GM21576 (cell line): ENCODE data around the gene TMEM120B.
"Not testable (repeated sequence)": the region's sequence is repeated elsewhere in the genome, so short reads cannot be mapped to it uniquely, and the experiment has no call there.

Experiments
- ATAC-seq: cut with Tn5 transposase; IDR thresholded peaks from one replicate; pipeline ENCODE4 v1.9.1; 2021; ENCODE audit warnings: mild to moderate bottlenecking, moderate library complexity; ENCODE audit not compliant: unreplicated experiment

The TMEM120B gene

GRCh38 chr12:121790785-121791184 lies 78.2 kb downstream of the TMEM120B start:
- ATAC-seq = not testable (repeated sequence)

- no peak for ATAC-seq
Observed at GRCh38 chr12:121791671-121792551, 79.4 kb downstream of the TMEM120B start.

GRCh38 chr12:121792607-121793439 lies 80.3 kb downstream of the TMEM120B start:
- no peak for ATAC-seq

DNA sequence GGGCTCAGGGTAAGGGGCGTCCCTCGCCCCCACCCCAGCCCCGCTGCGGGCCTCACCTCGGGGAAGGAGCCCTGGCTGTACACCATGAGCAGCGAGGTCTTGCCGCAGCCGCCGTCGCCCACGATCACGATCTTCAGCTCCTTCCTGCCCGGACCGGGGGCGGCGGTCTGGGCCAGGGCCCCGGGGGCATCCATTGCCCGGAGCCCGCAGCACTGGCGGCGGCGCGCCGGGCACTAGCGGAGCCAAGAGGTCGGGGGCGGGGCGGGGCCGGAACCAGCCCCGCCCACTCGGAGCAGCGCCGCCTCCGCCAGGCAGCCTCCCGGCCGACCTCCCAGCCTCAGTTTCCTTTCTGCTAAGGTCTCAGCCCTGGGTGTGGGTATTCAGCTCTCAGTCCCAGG lies 80.9 kb downstream of the TMEM120B start, which contains the start of gene RHOF:
RHOF (minus strand) TSS at position 249 of the 398 bp plus-strand sequence; CDS start at position 194, 55 bp downstream.
- no peak for ATAC-seq

DNA sequence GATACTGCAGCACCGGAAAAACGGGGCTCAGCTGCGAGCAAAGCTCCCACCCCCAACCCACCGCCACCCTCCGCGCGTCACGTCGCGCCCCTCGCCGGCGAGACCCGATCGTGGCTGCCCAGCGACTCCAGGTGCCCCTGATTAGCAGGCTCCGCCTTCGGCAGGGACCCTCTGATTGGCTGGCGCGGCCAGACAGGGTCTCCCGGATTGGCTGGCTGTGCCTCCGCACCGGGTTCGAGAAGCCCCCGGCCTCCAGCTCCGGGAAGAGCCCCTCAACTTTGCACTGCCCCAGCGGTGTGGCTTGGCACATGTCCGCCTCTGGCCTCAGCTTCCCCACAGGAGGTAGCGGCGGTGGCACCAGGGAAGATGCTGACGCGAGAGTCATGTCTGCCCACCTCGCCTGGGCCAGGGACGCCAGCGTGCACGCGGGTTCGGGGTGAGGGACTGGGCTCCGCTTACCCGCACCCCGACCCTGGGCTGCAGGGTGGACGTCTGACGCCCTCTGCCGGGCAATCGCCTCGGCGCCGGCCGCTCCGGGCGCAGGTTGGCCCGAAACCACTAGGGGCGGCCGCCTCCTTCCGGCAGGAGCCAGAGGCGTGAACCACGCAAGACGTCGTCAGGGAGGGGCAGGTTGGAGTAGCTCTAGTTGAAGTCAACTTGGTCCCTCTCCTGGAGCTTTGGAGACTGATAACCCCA lies 81.4 kb downstream of the TMEM120B start:
- peak; percentile 39 for ATAC-seq

GRCh38 chr12:121794534-121795033 lies 82.0 kb downstream of the TMEM120B start:
- peak; percentile 1 for ATAC-seq

- peak; percentile 24 for ATAC-seq
Observed at GRCh38 chr12:121795034-121795968, 82.7 kb downstream of the TMEM120B start.

DNA sequence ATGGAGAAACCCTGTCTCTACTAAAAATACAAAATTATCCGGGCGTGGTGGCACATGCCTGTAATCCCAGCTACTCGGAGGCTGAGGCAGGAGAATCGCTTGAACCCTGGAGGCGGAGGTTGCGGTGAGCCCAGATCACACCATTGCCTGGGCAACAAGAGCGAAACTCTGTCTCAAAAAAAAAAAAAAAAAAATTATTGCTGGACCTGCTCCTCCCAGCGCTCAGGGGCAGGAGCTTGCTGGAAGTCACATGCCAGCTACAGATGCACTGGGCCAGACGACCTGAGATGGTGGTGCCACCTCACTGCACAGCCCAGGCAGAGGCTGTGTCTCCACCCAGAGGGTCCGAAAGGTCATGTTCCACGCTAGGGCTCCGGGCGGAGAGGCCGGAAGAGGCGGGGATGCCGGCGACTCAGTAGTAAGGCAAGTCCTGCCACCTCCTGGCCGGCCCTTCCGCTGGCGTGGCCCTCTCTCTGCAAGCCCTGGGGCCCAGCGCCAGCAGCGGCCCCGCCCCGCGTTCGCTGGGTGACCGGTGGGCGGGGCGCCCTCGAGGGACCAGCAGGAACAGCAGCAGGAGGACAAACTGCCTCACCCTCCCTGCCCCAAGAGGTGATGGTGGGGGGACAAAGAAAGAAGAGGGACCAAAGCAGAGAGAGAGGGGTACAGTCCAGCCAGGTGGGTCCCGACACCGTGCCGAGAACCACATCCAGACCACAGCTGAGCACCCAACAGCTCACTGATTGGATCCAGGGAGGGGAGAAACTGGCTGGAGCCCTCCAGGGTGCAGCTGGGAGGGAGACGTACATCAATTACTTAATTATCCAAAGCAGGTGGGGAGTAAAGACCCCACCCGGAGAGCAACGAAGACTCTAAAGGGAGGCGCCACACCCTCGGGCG lies 84.6 kb downstream of the TMEM120B start:
- ATAC-seq = no peak

- no peak for ATAC-seq
Observed at GRCh38 chr12:121797937-121798786, 85.6 kb downstream of the TMEM120B start.

GRCh38 chr12:121798787-121799155 lies 86.2 kb downstream of the TMEM120B start:
- ATAC-seq = no peak

DNA sequence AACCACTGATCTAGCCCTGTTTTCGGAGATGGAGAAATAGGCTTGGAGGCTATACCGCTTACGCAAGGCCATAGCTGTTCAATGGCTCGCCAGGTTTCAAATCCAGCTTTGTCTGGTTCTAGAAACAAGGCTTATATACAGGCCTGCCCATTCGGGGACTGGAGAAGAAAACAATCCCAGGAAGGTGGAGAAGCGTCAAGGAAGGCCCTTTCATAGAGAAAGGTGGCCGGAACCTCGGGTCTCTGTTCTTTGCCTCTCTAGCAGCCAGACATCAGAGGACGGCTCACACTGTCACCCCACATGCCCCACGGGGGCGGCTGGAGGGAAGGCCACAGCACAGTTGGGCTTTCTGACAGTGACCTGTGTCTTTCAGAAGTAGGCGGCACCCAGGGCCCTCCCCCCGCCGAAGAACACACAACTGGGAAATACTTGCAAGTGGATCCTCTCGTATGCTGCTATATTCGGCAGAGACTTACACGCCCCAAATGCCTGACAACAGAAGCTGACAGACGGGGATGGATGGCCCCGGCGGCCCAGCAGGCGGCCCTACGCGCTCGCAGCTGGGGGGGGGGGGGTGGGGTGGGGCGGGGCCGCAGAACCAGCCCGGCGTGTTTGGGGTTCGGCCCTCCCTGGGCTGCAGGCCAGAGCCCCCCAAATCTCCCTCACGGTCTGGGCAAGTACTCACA lies 86.7 kb downstream of the TMEM120B start:
- ATAC-seq = no peak

DNA sequence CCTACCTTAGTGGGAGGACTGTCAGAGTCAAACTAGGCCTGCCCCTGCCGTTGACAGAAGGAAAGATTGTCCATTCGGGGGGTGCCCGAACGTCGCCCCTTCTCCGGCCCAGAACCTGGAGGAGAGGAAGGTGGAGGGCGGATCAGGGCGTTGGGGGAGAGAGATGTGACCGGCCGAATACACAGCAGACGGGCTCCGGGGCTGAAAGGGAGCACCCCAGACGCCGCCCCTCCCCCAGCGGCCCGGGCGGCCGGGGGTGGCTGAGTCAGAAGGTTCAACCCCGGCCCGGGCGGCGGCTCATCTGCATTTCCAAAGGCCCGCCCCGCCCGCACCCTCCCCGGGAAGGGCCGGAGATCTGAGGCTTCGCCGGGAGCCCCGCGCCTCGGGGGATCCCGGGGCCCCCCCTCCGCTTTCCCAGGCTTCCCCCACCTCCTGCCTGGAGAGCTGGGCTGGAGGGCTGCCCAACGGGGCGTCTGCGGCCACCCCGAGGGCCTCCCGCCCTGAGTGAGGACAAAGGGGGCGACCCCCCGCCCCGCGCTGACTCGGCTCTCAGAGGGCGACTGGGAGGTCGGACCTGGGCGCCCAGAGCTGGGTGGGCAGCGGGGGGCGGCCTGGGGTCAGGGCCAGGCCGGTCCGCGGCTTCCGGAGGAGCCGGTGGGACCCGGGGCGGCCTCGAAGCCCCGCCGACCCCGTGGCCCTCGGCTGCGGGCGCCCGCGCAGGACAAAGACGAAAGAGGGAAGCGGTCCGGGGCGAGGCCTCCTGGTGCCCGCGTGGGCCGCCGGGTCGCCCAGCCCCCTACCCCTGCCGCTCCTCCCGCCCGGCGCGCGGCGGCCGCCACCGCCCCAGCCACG lies 87.5 kb downstream of the TMEM120B start:
- ATAC-seq = no peak

DNA sequence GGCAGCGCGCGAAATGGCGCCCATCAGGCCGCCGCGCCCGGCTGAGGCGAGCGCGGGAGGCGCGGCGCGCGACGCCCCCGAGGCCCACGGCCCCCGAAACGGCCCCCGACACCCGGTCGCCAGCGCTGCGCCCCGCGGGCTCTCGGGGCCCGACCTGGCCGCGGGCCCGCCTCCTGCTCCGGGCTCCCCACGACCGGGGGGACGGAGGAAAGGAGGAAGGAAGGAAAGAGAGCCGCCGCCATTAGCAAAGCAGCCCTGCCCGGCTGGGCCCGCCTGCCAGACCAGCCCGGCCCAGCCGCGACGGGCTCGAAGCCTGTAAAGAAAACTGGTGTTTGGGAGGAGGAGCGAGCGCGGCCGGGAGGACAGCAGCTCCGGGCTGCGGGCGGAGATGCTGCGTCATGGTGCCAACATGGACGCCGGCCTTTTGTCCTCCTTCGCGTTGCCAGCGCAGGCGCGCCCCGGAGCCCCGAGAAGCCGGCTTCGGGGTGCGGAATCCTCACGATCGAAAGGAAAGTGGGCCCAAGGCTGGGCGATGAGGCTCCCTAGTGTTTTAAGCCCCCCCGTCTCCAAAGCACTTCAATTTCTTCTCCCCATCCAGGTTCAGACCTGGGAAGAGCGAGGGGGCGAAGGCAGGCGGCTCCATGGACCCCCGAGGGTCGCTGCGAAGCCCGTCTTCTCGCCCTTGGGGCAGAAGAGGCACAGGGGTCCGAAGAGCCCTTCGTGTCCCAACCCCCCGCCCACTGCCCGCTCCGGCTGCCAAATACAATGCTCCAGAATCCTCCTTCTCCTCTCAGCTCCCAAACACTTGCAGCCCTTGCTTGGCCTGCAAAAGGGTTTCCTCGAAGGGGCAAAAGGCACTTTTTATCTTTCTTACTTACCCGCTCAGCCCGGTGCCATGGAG lies 88.4 kb downstream of the TMEM120B start:
- no peak for ATAC-seq

GRCh38 chr12:121801595-121802484 lies 89.3 kb downstream of the TMEM120B start:
- no peak for ATAC-seq

DNA sequence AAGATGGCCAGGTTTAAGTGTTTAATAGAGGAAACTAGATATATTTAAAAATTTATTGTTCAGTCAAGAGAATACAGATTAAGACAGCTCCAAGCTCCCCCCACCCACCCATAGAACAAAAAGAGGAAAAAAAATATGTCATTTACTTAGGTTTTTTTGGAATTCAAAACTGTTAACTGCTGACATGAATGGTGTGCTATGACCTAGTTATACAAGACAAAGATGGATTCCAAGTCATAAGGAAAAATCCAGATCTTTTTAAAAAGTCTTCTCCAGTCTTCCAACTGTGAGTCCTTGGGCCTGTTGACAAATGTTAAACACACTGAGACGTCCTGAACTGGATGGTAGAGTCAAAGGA lies 89.9 kb downstream of the TMEM120B start:
- ATAC-seq = no peak
